CD14-positive monocyte (primary cell): ENCODE measurements around the gene EDC3. TPM values are rescaled to one million over a fixed set of nuclear protein-coding genes. Genes with fewer than 3 reads are reported as not detected.

Experiments
- DNase-seq, 3 donors: peaks; one replicate each; pipeline ENCODE4 v3.0.0-alpha.2; 2011 to 2022
- H2AFZ ChIP-seq: 2 replicates; pipeline ENCODE4 v1.6.0; 2012; ENCODE audit warnings: mild to moderate bottlenecking, low read depth, low read length, inconsistent platforms; ENCODE audit not compliant: insufficient read depth, poor library complexity, severe bottlenecking
- H3K27ac ChIP-seq, 2 donors: 1 replicate in 1 of 2; 2 replicates in 1 of 2; pipeline ENCODE4 v1.5.1; 2012 to 2013; ENCODE audit warnings: low read length in 2 of 2, control low read depth in 1 of 2, inconsistent platforms in 1 of 2, low read depth in 1 of 2, mild to moderate bottlenecking in 1 of 2
- H3K27me3 ChIP-seq, 2 donors: one replicate each; pipeline versions ENCODE4 v1.6.0 to v1.6.1; 2011 to 2013; ENCODE audit warnings: low read length in 2 of 2; ENCODE audit not compliant: control insufficient read depth in 2 of 2, insufficient read depth in 2 of 2
- H3K36me3 ChIP-seq, 2 donors: replicated peaks in 1 of 2; 1 replicate in 1 of 2; 2 replicates in 1 of 2; pipeline versions ENCODE4 v1.5.1 to v1.6.1; 2012 to 2013; ENCODE audit warnings: low read length in 2 of 2, control low read depth in 1 of 2, inconsistent platforms in 1 of 2, mild to moderate bottlenecking in 1 of 2; ENCODE audit not compliant: insufficient read depth in 2 of 2, control insufficient read depth in 1 of 2
- H3K4me1 ChIP-seq, 2 donors: 1 replicate in 1 of 2; 2 replicates in 1 of 2; pipeline versions ENCODE4 v1.5.1 to v1.6.1; 2012 to 2013; ENCODE audit warnings: low read length in 2 of 2, control low read depth in 1 of 2, inconsistent platforms in 1 of 2, mild to moderate bottlenecking in 1 of 2, moderate library complexity in 1 of 2; ENCODE audit not compliant: insufficient read depth in 2 of 2, control insufficient read depth in 1 of 2
- H3K4me2 ChIP-seq: replicated peaks from 2 replicates; pipeline ENCODE3; 2012; ENCODE audit warnings: low read length, moderate library complexity, mild to moderate bottlenecking; ENCODE audit not compliant: poor library complexity, severe bottlenecking; ENCODE audit errors: extremely low read depth
- H3K4me3 ChIP-seq, 3 experiments: fragments of 200-600 bp in 1 of 3; sonication (generic) in 1 of 3; replicated peaks in 1 of 3; 1 replicate in 2 of 3; 2 replicates in 1 of 3; pipeline ENCODE4 v1.5.1; 2011 to 2013; ENCODE audit warnings: low read length in 3 of 3, mild to moderate bottlenecking in 3 of 3, control low read depth in 2 of 3, low read depth in 2 of 3, inconsistent platforms in 1 of 3, moderate library complexity in 1 of 3
- H3K79me2 ChIP-seq: 2 replicates; pipeline ENCODE4 v1.6.0; 2012; ENCODE audit warnings: mild to moderate bottlenecking, control low read depth, inconsistent platforms, low read length, moderate library complexity; ENCODE audit not compliant: insufficient read depth
- H3K9ac ChIP-seq: 2 replicates; pipeline ENCODE4 v1.6.0; 2017; ENCODE audit warnings: low read length, mild to moderate bottlenecking; ENCODE audit not compliant: insufficient read depth, poor library complexity, severe bottlenecking
- H3K9me3 ChIP-seq, 2 donors: replicated peaks in 1 of 2; 1 replicate in 1 of 2; 2 replicates in 1 of 2; pipeline versions ENCODE4 v1.5.1 to v1.6.1; 2012 to 2013; ENCODE audit warnings: low read length in 2 of 2, control low read depth in 1 of 2; ENCODE audit not compliant: control insufficient read depth in 1 of 2, insufficient read depth in 1 of 2
- H4K20me1 ChIP-seq: 2 replicates; pipeline ENCODE4 v1.6.0; 2012; ENCODE audit warnings: mild to moderate bottlenecking, low read length, control low read depth, moderate library complexity; ENCODE audit not compliant: insufficient read depth
- H3K27ac Mint-ChIP-seq, 7 donors: one replicate each; pipeline ENCODE4 v1.8.0; 2020; ENCODE audit warnings: mild to moderate bottlenecking in 7 of 7, mixed read lengths in 7 of 7, moderate library complexity in 6 of 7, inconsistent platforms in 2 of 7
- H3K27me3 Mint-ChIP-seq, 3 donors: one replicate each; pipeline ENCODE4 v1.8.0; 2021 to 2022; ENCODE audit warnings: low read depth in 3 of 3, mild to moderate bottlenecking in 3 of 3, mixed read lengths in 3 of 3, moderate library complexity in 3 of 3, inconsistent platforms in 1 of 3
- H3K36me3 Mint-ChIP-seq, 2 donors: one replicate each; pipeline ENCODE4 v1.8.0; 2020; ENCODE audit warnings: mixed read lengths in 2 of 2, inconsistent platforms in 1 of 2, mild to moderate bottlenecking in 1 of 2
- H3K4me1 Mint-ChIP-seq: one replicate; pipeline ENCODE4 v1.8.0; 2020; ENCODE audit warnings: mild to moderate bottlenecking, mixed read lengths
- H3K4me3 Mint-ChIP-seq, 2 donors: one replicate each; pipeline ENCODE4 v1.8.0; 2020; ENCODE audit warnings: mild to moderate bottlenecking in 2 of 2, mixed read lengths in 2 of 2, moderate library complexity in 1 of 2
- H3K9me3 Mint-ChIP-seq, 7 donors: one replicate each; pipeline ENCODE4 v1.8.0; 2020 to 2022; ENCODE audit warnings: mixed read lengths in 7 of 7, mild to moderate bottlenecking in 6 of 7, moderate library complexity in 6 of 7, inconsistent platforms in 2 of 7
- CTCF ChIP-seq: fragments of 200-600 bp; IDR thresholded peaks from one replicate; pipeline ENCODE4 v1.8.0; 2022; ENCODE audit warnings: antibody characterized with exemption, mild to moderate bottlenecking
- WGBS: methylation state at CpG from one replicate; pipeline ENCODE4 v1.1.5; 2013; ENCODE audit warnings: missing lambda C conversion rate; ENCODE audit not compliant: insufficient coverage; 5-methylcytosine and 5-hydroxymethylcytosine counted together
- intact Hi-C, 2 donors: fragments of 100-400 bp; cut with micrococcal nuclease; formaldehyde crosslinking; loops; one replicate each; pipeline versions ENCODE4 v1.15.0 to v1.15.1; 2023
- polyA plus RNA-seq, 3 donors: library from polyadenylated mRNA; depleted of rRNA in 1 of 3; unstranded in 2 of 3; stranded (reverse) in 1 of 3; fragments of 300-500 nt in 2 of 3; fragments of >200 nt in 1 of 3; fragmentation: Illumina TruSeq in 2 of 3; gene quantifications; 1 replicate in 2 of 3; 2 replicates in 1 of 3; pipeline ENCODE4 v1.2.3, GENCODE V29; 2012 to 2021

The EDC3 gene
- polyA plus RNA-seq, 3 donors = 10.0 to 14.9 (median 10.5) TPM

- Mint-ChIP-seq H3K27ac (no peak overlapping the region), H3K4me1 (peaks cover 10% of the 10 kb centered on the region), H3K36me3 (peaks cover 4% of the 10 kb centered on the region in 2 donors), H3K9me3 (peaks cover 0 to 10% (median 3%) of the 10 kb centered on the region in 7 donors), H3K4me3 (peak overlapping the region in 1 of 2 donors; percentile 37), H3K27me3 (peaks cover 39 to 64% (median 62%) of the 10 kb centered on the region in 3 donors)
- no peak overlapping the region for H2AFZ ChIP-seq
- no peak overlapping the region for H3K9ac ChIP-seq
- peak in 2 of 3 donors; percentile 19 to 33 for DNase-seq
- WGBS = no CpG with 5 or more reads among the region's 1 CpG
- no peak overlapping the region for H3K4me2 ChIP-seq
- no peaks in the 10 kb centered on the region for H3K36me3 ChIP-seq
- H3K79me2 ChIP-seq = no peaks in the 10 kb centered on the region
- H3K9me3 ChIP-seq = peaks cover 4 to 12% of the 10 kb centered on the region in 2 donors
- no peak overlapping the region for H3K4me3 ChIP-seq
- peaks cover 13 to 15% of the 10 kb centered on the region in 2 donors for H3K4me1 ChIP-seq
- H4K20me1 ChIP-seq = no peaks in the 10 kb centered on the region
- TF ChIP-seq CTCF = no peak
- no peak overlapping the region for H3K27ac ChIP-seq
- peaks cover 31 to 47% of the 10 kb centered on the region in 2 donors for H3K27me3 ChIP-seq
- intact Hi-C loops = no loop called here
Measured at GRCh38 chr15:74723754-74724334, 28.0 kb upstream of the EDC3 start.

DNA sequence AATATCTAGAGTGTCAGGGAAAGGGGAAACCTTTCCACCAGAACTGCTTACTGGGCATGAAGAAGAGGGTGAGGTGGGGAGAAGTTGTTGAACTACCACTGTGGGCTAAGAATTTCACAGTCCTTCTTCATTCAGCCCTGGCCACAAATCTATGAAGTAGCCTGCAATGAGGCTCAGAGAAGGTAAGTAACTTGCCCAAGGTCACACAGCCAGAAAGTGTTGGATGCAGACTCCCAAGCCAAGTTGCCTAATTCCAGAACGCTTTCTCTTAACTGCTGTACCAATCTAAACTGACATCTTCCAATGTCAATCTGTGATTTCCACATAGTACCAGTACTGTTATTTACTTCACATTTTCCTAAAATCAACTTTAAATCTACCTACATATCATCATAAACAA is 27.4 kb upstream of the EDC3 start:
- 83% methylated on average over 1 of the region's 1 CpG for WGBS
- Histone ChIP-seq H3K9ac (no peak overlapping the region), H4K20me1 (no peaks in the 10 kb centered on the region), H3K27ac (no peak overlapping the region), H3K36me3 (no peaks in the 10 kb centered on the region), H3K79me2 (no peaks in the 10 kb centered on the region), H2AFZ (no peak overlapping the region), H3K9me3 (peaks cover 4 to 12% of the 10 kb centered on the region in 2 donors), H3K4me1 (peaks cover 13 to 15% of the 10 kb centered on the region in 2 donors), H3K4me2 (no peak overlapping the region), H3K27me3 (peaks cover 31 to 47% of the 10 kb centered on the region in 2 donors), H3K4me3 (no peak overlapping the region)
- Mint-ChIP-seq H3K4me1 (peaks cover 10% of the 10 kb centered on the region), H3K27me3 (peaks cover 39 to 59% (median 58%) of the 10 kb centered on the region in 3 donors), H3K27ac (no peak overlapping the region), H3K9me3 (peaks cover 0 to 10% (median 3%) of the 10 kb centered on the region in 7 donors), H3K4me3 (no peak overlapping the region), H3K36me3 (peaks cover 4% of the 10 kb centered on the region in 2 donors)
- no peak for TF ChIP-seq CTCF
- no peak for DNase-seq
- intact Hi-C loops = no loop called here
